HepG2 (cell line): ENCODE measurements around the gene ACSS1. TPM values are rescaled to one million over a fixed set of nuclear protein-coding genes. Genes with fewer than 3 reads are reported as not detected.

Experiments used
- ATAC-seq: fragments of 200-7000 bp; cut with Tn5 transposase; 3 replicates; pipeline ENCODE4 v1.9.1; 2020; ENCODE audit warnings: mild to moderate bottlenecking, moderate library complexity
- Bru-seq: library from RNA; stranded (reverse); fragments of 400-500 nt; gene quantifications from one replicate; lab custom pipeline; 2021; lab: Mats Ljungman, UMichigan
- BruChase-seq, 2 experiments: library from RNA; stranded (reverse); fragments of 400-500 nt; gene quantifications; one replicate each; lab custom pipeline; 2021; lab: Mats Ljungman, UMichigan
- BruUV-seq: library from RNA; stranded (reverse); fragments of 400-500 nt; replicated peaks from 2 replicates; lab custom pipeline; 2021; lab: Mats Ljungman, UMichigan
- CTCF ChIA-PET: fragments of 300-600 bp; formaldehyde crosslinking; extraction: SDS; loops from one replicate; lab custom pipeline; 2021; ENCODE audit warnings: low total read pairs, inconsistent platforms, low intra/inter-chr PET ratio; lab: Yijun Ruan, JAX
- POLR2A ChIA-PET: fragments of 350-600 bp; sonication (Branson Sonifier 250); formaldehyde crosslinking; loops from one replicate; lab custom pipeline; 2020; ENCODE audit warnings: antibody characterized with exemption, inconsistent platforms; lab: Yijun Ruan, JAX
- DNase-seq: peaks from one replicate; pipeline ENCODE4 v3.0.0-alpha.2; 2015; ENCODE audit warnings: low spot score
- FAIRE-seq: peaks from 3 replicates; lab custom pipeline; 2011; peaks lifted over from hg19 to GRCh38; lab: Jason Lieb, UNC
- H2AFZ ChIP-seq: one replicate; pipeline ENCODE4 v1.6.1; 2011; ENCODE audit warnings: low read length, inconsistent platforms
- H3K27ac ChIP-seq: fragments of 300-600 bp; 3 replicates; pipeline ENCODE4 v1.8.0; 2011; ENCODE audit warnings: mixed run types, mild to moderate bottlenecking, mixed read lengths, low read length, inconsistent platforms; ENCODE audit not compliant: insufficient read depth; ENCODE audit errors: extremely low read length
- H3K27me3 ChIP-seq, 2 experiments: fragments of 200-600 bp in 1 of 2; 2 replicates in 1 of 2; 3 replicates in 1 of 2; pipeline versions ENCODE4 v1.6.0 to v1.8.0; 2011; ENCODE audit warnings: low read length in 2 of 2, mild to moderate bottlenecking in 2 of 2, moderate library complexity in 2 of 2, inconsistent platforms in 1 of 2; ENCODE audit not compliant: insufficient read depth in 2 of 2, control insufficient read depth in 1 of 2
- H3K36me3 ChIP-seq, 2 experiments: fragments of 200-600 bp in 1 of 2; replicated peaks in 1 of 2; 2 replicates in 1 of 2; 3 replicates in 1 of 2; pipeline versions ENCODE4 v1.5.1 to v1.8.0; 2011; ENCODE audit warnings: low read length in 2 of 2, inconsistent platforms in 1 of 2; ENCODE audit not compliant: insufficient read depth in 2 of 2, control insufficient read depth in 1 of 2
- H3K4me1 ChIP-seq: 2 replicates; pipeline ENCODE4 v1.5.1; 2012; ENCODE audit warnings: low read length, inconsistent platforms; ENCODE audit not compliant: insufficient read depth
- H3K4me2 ChIP-seq: 2 replicates; pipeline ENCODE4 v1.6.0; 2011; ENCODE audit warnings: low read depth, low read length, inconsistent platforms
- H3K4me3 ChIP-seq, 3 experiments: fragments of 200-600 bp in 1 of 3; sonication (generic), shearing (Covaris generic) in 1 of 3; replicated peaks in 1 of 3; 2 replicates each; pipeline ENCODE4 v1.5.1; 2011 to 2016; ENCODE audit warnings: low read length in 3 of 3, inconsistent platforms in 2 of 3, low read depth in 2 of 3, mild to moderate bottlenecking in 2 of 3, control low read depth in 1 of 3, mixed read lengths in 1 of 3; ENCODE audit not compliant: insufficient read depth in 1 of 3
- H3K79me2 ChIP-seq: one replicate; pipeline ENCODE4 v1.6.1; 2011; ENCODE audit warnings: low read length, inconsistent platforms; ENCODE audit not compliant: insufficient read depth
- H3K9ac ChIP-seq: 2 replicates; pipeline ENCODE4 v1.6.0; 2011; ENCODE audit warnings: mild to moderate bottlenecking, low read depth, low read length, inconsistent platforms; ENCODE audit not compliant: insufficient read depth
- H3K9me3 ChIP-seq: 2 replicates; pipeline ENCODE4 v1.5.1; 2012; ENCODE audit warnings: mild to moderate bottlenecking, low read length
- H4K20me1 ChIP-seq: 2 replicates; pipeline ENCODE4 v1.6.0; 2011; ENCODE audit warnings: inconsistent platforms, mild to moderate bottlenecking, low read length, moderate library complexity; ENCODE audit not compliant: insufficient read depth
- ASH2L ChIP-seq: fragments of 300-600, 200-600 bp; sonication (generic); IDR thresholded peaks from 2 replicates; pipeline ENCODE4 v1.7.0; 2017; ENCODE audit warnings: low read depth, mild to moderate bottlenecking, moderate library complexity, mixed read lengths, low read length; ENCODE audit not compliant: insufficient read length
- ATF5 ChIP-seq: sonication (generic); formaldehyde crosslinking; IDR thresholded peaks from 2 replicates; pipeline ENCODE4 v1.4.0; 2020; ENCODE audit warnings: mild to moderate bottlenecking, low read depth, missing genetic modification reagents
- CBFB ChIP-seq: sonication (generic); formaldehyde crosslinking; IDR thresholded peaks from 2 replicates; pipeline ENCODE4 v1.4.0; 2020; ENCODE audit warnings: missing genetic modification reagents
- KDM5B ChIP-seq: sonication (generic); formaldehyde crosslinking; IDR thresholded peaks from 2 replicates; pipeline ENCODE4 v1.4.0; 2020; ENCODE audit warnings: missing genetic modification reagents, mild to moderate bottlenecking, borderline replicate concordance
- MAFF ChIP-seq: IDR thresholded peaks from 2 replicates; pipeline ENCODE4 v1.6.1; 2011; ENCODE audit warnings: low read depth, low read length, improper control_type of control experiment
- NFIB ChIP-seq: sonication (generic); formaldehyde crosslinking; IDR thresholded peaks from 2 replicates; pipeline ENCODE4 v1.9.0; 2021; ENCODE audit warnings: missing genetic modification reagents, mild to moderate bottlenecking, borderline replicate concordance
- ONECUT2 ChIP-seq: sonication (generic); formaldehyde crosslinking; IDR thresholded peaks from 2 replicates; pipeline ENCODE4 v1.4.0; 2020; ENCODE audit warnings: missing genetic modification reagents
- RARA ChIP-seq: IDR thresholded peaks from 2 replicates; pipeline ENCODE4 v1.6.1; 2016; ENCODE audit warnings: missing genetic modification reagents, missing compliant biosample characterization
- RXRA ChIP-seq: sonication (generic); formaldehyde crosslinking; IDR thresholded peaks from 2 replicates; pipeline ENCODE4 v1.5.1; 2020; ENCODE audit warnings: missing genetic modification reagents
- TRIM24 ChIP-seq: sonication (generic); formaldehyde crosslinking; IDR thresholded peaks from 2 replicates; pipeline ENCODE4 v1.8.0; 2022; ENCODE audit warnings: mild to moderate bottlenecking, missing genetic modification reagents
- ZFP41 ChIP-seq: sonication (generic); formaldehyde crosslinking; IDR thresholded peaks from 2 replicates; pipeline ENCODE4 v1.4.0; 2020; ENCODE audit warnings: mild to moderate bottlenecking, missing genetic modification reagents, borderline replicate concordance
- ZNF138 ChIP-seq: sonication (generic); formaldehyde crosslinking; IDR thresholded peaks from 2 replicates; pipeline ENCODE4 v1.5.0; 2020; ENCODE audit warnings: mild to moderate bottlenecking, low read depth, missing genetic modification reagents
- ZNF274 ChIP-seq: sonication (generic); formaldehyde crosslinking; IDR thresholded peaks from 2 replicates; pipeline ENCODE4 v1.5.1; 2020; ENCODE audit warnings: mild to moderate bottlenecking, missing genetic modification reagents
- ZNF432 ChIP-seq: sonication (generic); formaldehyde crosslinking; IDR thresholded peaks from 2 replicates; pipeline ENCODE4 v1.5.0; 2020; ENCODE audit warnings: missing genetic modification reagents, mild to moderate bottlenecking, borderline replicate concordance
- ZNF451 ChIP-seq: sonication (generic); formaldehyde crosslinking; IDR thresholded peaks from 2 replicates; pipeline ENCODE4 v1.5.0; 2020; ENCODE audit warnings: mild to moderate bottlenecking, missing genetic modification reagents
- WGBS: methylation state at CpG from one replicate; pipeline ENCODE4 v1.1.6; 2017; ENCODE audit warnings: low lambda C conversion rate; 5-methylcytosine and 5-hydroxymethylcytosine counted together
- in situ Hi-C: cut with HindIII; loops from 2 replicates; pipeline ENCODE4 v1.10.0; 2017; ENCODE audit warnings: low pct_unique_long_range_greater_than_20kb; ENCODE audit not compliant: extremely low pct_ligation_motif_present
- intact Hi-C: fragments of 100-400 bp; cut with micrococcal nuclease; formaldehyde crosslinking; loops from one replicate; pipeline ENCODE4 v1.10.0; 2022; ENCODE audit not compliant: unreplicated experiment
- long read RNA-seq, 2 experiments: library from RNA in 1 of 2; library from polyadenylated mRNA in 1 of 2; stranded (forward) in 1 of 2; unstranded in 1 of 2; transcript quantifications; one replicate each; pipeline ENCODE4 v2.0.0, GENCODE V29; 2019 to 2022
- polyA minus RNA-seq, 3 experiments: library from RNA; depleted of rRNA, polyadenylated mRNA; stranded (reverse); fragments of >200 nt; gene quantifications; 2 replicates each; pipeline ENCODE4 v1.2.3, GENCODE V29; 2011; ENCODE audit warnings: low replicate concordance in 1 of 3
- polyA plus RNA-seq, 8 experiments: library from polyadenylated mRNA; depleted of rRNA in 3 of 8; stranded (reverse) in 7 of 8; unstranded in 1 of 8; fragments of >200 nt; fragmentation: Illumina TruSeq in 4 of 8; extraction: Trizol in 4 of 8; gene quantifications; 2 replicates each; pipeline versions ENCODE4 v1.2.1 to v1.2.3, GENCODE V29; 2011 to 2016; ENCODE audit warnings: low read depth in 4 of 8, missing spikeins in 1 of 8, mixed read lengths in 1 of 8; ENCODE audit not compliant: insufficient read depth in 1 of 8
- total RNA-seq, 5 experiments: library from RNA; depleted of rRNA; stranded (reverse); fragments of >200 nt; fragmentation: Illumina TruSeq; extraction: Trizol; gene quantifications; 2 replicates each; pipeline ENCODE4 v1.2.3, GENCODE V29; 2016; ENCODE audit warnings: low read depth in 1 of 5
- TF ChIP-seq, protein P1 (sequence below): sonication (generic); formaldehyde crosslinking; IDR thresholded peaks from 2 replicates; pipeline ENCODE4 v1.4.0; 2020; ENCODE audit warnings: missing genetic modification reagents

Gene ACSS1
- total RNA-seq (2016; rRNA removed; fragmentation: Illumina TruSeq; extraction: Trizol), result 38.2 and 41.6 TPM in 2 replicates
- 8.4 and 9.3 TPM in 2 replicates for total RNA-seq (2016; cell fraction: cytosol; rRNA removed; fragmentation: Illumina TruSeq; extraction: Trizol; ENCODE audit: low read depth)
- total RNA-seq (2016; cell fraction: insoluble cytoplasmic fraction; rRNA removed; fragmentation: Illumina TruSeq; extraction: Trizol), result 34.8 and 43.4 TPM in 2 replicates
- total RNA-seq (2016; cell fraction: membrane; rRNA removed; fragmentation: Illumina TruSeq; extraction: Trizol), result 13.0 and 13.5 TPM in 2 replicates
- 42.3 and 48.2 TPM in 2 replicates for total RNA-seq (2016; cell fraction: nucleus; rRNA removed; fragmentation: Illumina TruSeq; extraction: Trizol)
- 15.2 and 23.3 TPM in 2 replicates for polyA plus RNA-seq (2011; rRNA removed)
- 16.5 and 17.1 TPM in 2 replicates for polyA plus RNA-seq (2011; cell fraction: cytosol; rRNA removed)
- 43.9 and 56.8 TPM in 2 replicates for polyA plus RNA-seq (2011; cell fraction: nucleus; rRNA removed)
- polyA plus RNA-seq (2012), result 4.3 and 9.3 TPM in 2 replicates
- polyA plus RNA-seq (2016; cell fraction: cytosol; fragmentation: Illumina TruSeq; extraction: Trizol; ENCODE audit: low read depth), result 3.2 and 3.4 TPM in 2 replicates
- polyA plus RNA-seq (2016; cell fraction: insoluble cytoplasmic fraction; fragmentation: Illumina TruSeq; extraction: Trizol; ENCODE audit: low read depth), result 47.8 and 50.2 TPM in 2 replicates
- 9.9 TPM in 2 replicates for polyA plus RNA-seq (2016; cell fraction: membrane; fragmentation: Illumina TruSeq; extraction: Trizol; ENCODE audit: low read depth)
- 98.7 and 99.6 TPM in 2 replicates for polyA plus RNA-seq (2016; cell fraction: nucleus; fragmentation: Illumina TruSeq; extraction: Trizol; ENCODE audit: insufficient read depth, low read depth)
- 0.07 and 45.1 TPM in 2 replicates for polyA minus RNA-seq (2011; rRNA and poly(A)+ RNA removed; ENCODE audit: low replicate concordance)
- polyA minus RNA-seq (2011; cell fraction: cytosol; rRNA and poly(A)+ RNA removed), result 11.7 and 16.0 TPM in 2 replicates
- 13.9 and 19.8 TPM in 2 replicates for polyA minus RNA-seq (2011; cell fraction: nucleus; rRNA and poly(A)+ RNA removed)
- Bru-seq, nascent RNA, result percentile 76 among the genes with signal in this experiment
- BruChase-seq, experiment 1, labeled RNA remaining after a 6-hour chase, result percentile 66 among the genes with signal in this experiment
- BruChase-seq, experiment 2, labeled RNA remaining after a 2-hour chase, result percentile 73 among the genes with signal in this experiment
- long read RNA-seq, experiment 1, transcript ACSS1-201 (14 exons, 3,680 nt), result major isoform, 14 of 37 reads
- long read RNA-seq, experiment 1, partial matches to known transcripts, result 15 of 37 reads
- long read RNA-seq, experiment 1, other reads (novel, unspliced or antisense), result 7 of 37 reads
- long read RNA-seq, experiment 2, full-length matches to known transcripts, result 56 of 165 reads
- long read RNA-seq, experiment 2, partial matches to known transcripts, result 21 of 165 reads
- long read RNA-seq, experiment 2, other reads (novel, unspliced or antisense), result 88 of 165 reads

DNA sequence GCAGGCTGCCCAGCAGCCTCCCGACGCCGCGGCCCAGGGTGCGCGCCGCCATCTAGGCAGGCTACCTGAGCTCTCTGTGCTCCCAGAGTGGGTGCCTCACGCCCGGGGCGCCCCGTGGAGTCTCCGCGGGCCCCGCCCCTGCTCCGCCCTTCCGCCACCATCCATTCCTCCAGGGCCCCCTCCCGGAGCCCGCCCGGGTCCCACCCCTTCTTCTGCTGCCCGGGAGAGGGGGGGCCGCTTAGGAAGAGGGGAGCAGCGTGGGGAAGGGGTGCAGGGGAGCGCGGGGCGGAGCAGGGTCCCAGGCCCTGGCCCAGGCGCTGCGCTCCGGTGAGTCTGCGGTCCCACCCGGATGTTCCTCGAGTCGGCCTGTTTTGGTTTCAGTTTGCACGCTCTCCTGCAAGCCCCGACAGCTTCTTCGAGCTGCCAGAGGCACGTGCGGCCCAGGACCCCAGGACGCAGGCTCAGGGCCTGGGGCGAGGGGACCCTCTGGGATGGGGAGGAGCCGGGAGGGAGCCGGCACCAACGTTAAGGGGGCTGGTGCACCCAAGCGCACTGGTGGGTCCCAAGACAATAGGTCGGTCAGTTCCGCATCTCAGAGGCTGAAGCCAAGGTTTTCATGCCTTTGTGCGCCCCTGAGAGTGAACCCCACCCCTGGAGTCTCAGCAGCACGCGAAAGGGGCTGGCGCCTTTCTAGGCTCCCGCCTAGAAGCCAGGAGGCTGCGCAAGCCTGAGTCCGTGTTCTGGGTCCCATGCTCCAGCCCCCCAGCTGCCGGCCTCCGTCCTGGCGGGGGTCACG is at the start of gene ACSS1:
Gene ACSS1 (minus strand): TSS at position 89 of the 796 bp plus-strand sequence. CDS start 37 bp downstream, at position 52.
- POLR2A ChIA-PET, result interaction anchor here (1.3 to 7.7 kb wide), 7 partner anchors 10 to 70 kb away, joined by 3 to 77 read pairs (median 4); partner anchors contain the start of gene APMAP
- no peak within 1 kb of the TSS for H2AFZ ChIP-seq
- DNase-seq (no peak), ATAC-seq (peak; percentile 7; the same call in 2 of the 3 replicates), FAIRE-seq (no peak)
- no peaks in the 10 kb centered on the region for H3K79me2 ChIP-seq
- H3K4me1 ChIP-seq, result peaks cover 96% of the 10 kb centered on the region
- peak within 1 kb of the TSS; percentile 6 for H3K27ac ChIP-seq
- H3K9ac ChIP-seq, result peak within 1 kb of the TSS; percentile 67
- intact Hi-C loops (loop anchor here (5.0 kb wide), 1 partner anchor 41 kb away; no protein-coding TSS in a partner anchor), in situ Hi-C loops (no loop called here)
- no peaks in the 10 kb centered on the region; the same call in 1 of the 2 replicates for H4K20me1 ChIP-seq
- H3K9me3 ChIP-seq, result no peaks in the 10 kb centered on the region
- peak within 1 kb of the TSS; percentile 91 for H3K4me2 ChIP-seq
- H3K36me3 ChIP-seq, result no peaks in the 10 kb centered on the region
- no TSS peak for BruUV-seq
- 41% methylated on average over 31 of the region's 56 CpGs for WGBS
- CTCF ChIA-PET, result no interaction called here
- peaks cover 0 to 29% of the 10 kb centered on the region in 2 experiments; a peak in 4 of 5 replicates for H3K27me3 ChIP-seq
- peak within 1 kb of the TSS; percentile 64 to 82 (median 67) for H3K4me3 ChIP-seq
- TF ChIP-seq CBFB (CRISPR knock-in tag), result peak; percentile 33; the same call in 1 of the 2 replicates
- peak; percentile 62; the same call in 1 of the 2 replicates for TF ChIP-seq RXRA
- no peak for TF ChIP-seq ZNF432 (CRISPR knock-in tag)
- no peak for TF ChIP-seq ONECUT2 (CRISPR knock-in tag)
- TF ChIP-seq ZNF138 (CRISPR knock-in tag), result no peak
- TF ChIP-seq ATF5, result 0 out of 2 replicates have a peak, but pooled peaks have one; percentile 84
- TF ChIP-seq ASH2L, result no peak
- TF ChIP-seq ZNF451, result no peak
- peak; percentile 90; the same call in 1 of the 2 replicates for TF ChIP-seq NFIB
- no peak for TF ChIP-seq MAFF
- peak; percentile 48; the same call in 1 of the 2 replicates for TF ChIP-seq KDM5B (CRISPR knock-in tag)
- TF ChIP-seq RARA (CRISPR knock-in tag), result peak; percentile 12; the same call in 1 of the 2 replicates
- TF ChIP-seq TRIM24 (CRISPR knock-in tag), result no peak
- TF ChIP-seq ZFP41, result peak; percentile 70; the same call in 1 of the 2 replicates
- peak; percentile 52; the same call in 1 of the 2 replicates for TF ChIP-seq ZNF274 (CRISPR knock-in tag)
- TF ChIP-seq, protein P1, sequence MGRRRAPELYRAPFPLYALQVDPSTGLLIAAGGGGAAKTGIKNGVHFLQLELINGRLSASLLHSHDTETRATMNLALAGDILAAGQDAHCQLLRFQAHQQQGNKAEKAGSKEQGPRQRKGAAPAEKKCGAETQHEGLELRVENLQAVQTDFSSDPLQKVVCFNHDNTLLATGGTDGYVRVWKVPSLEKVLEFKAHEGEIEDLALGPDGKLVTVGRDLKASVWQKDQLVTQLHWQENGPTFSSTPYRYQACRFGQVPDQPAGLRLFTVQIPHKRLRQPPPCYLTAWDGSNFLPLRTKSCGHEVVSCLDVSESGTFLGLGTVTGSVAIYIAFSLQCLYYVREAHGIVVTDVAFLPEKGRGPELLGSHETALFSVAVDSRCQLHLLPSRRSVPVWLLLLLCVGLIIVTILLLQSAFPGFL, result 0 out of 2 replicates have a peak, but pooled peaks have one; percentile 38
